Uterus (tissue), 2 donors: ENCODE results near the gene IVD.

Experiments used
- CTCF ChIP-seq, 4 experiments: fragments of 200-600 bp in 2 of 4; fragments of 450-650 bp in 2 of 4; sonication (generic) in 2 of 4; IDR thresholded peaks; one replicate each; pipeline ENCODE4 v1.5.1; 2016 to 2019; ENCODE audit warnings: antibody characterized with exemption in 4 of 4, mild to moderate bottlenecking in 2 of 4, moderate library complexity in 1 of 4
- POLR2A ChIP-seq, 2 donors: fragments of 450-650 bp; IDR thresholded peaks; one replicate each; pipeline ENCODE4 v1.6.1; 2016; ENCODE audit warnings: antibody characterized with exemption in 2 of 2, mild to moderate bottlenecking in 1 of 2, moderate library complexity in 1 of 2

GRCh38 chr15:40438712-40439111 lies 33.1 kb downstream of the IVD start:
- no peak for TF ChIP-seq CTCF (IDR thresholded peaks at IDR 0.05)
- no peak for TF ChIP-seq POLR2A (IDR thresholded peaks at IDR 0.05)
